ENCODE measurements around the gene ZNF865.

Gene ZNF865

GRCh38 chr19:55588738-55589137 lies 16.7 kb upstream of the ZNF865 start:
- no peak for DNase-seq

- DNase-seq, result no peak
Measured at GRCh38 chr19:55590109-55590508, 15.3 kb upstream of the ZNF865 start.

DNA sequence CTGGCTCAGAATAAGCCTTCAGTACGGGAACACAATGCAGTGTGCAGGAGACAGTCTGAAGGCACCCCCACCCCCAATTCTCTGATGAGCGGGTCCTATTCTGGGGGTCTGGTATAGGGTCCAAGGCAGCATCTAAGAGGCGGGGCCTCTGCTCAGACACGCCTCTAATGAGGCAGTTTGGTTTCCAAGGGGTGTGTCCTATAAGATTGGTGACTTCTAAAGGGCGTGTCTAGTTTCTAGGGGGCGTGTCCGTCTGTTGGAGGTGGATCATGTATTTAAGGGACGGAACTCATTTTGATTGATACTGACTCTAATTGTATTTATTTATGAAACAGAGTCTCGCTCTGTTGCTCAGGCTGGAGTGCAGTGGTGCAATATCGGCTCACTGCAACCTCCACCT lies 14.8 kb upstream of the ZNF865 start:
- no peak for DNase-seq

DNA sequence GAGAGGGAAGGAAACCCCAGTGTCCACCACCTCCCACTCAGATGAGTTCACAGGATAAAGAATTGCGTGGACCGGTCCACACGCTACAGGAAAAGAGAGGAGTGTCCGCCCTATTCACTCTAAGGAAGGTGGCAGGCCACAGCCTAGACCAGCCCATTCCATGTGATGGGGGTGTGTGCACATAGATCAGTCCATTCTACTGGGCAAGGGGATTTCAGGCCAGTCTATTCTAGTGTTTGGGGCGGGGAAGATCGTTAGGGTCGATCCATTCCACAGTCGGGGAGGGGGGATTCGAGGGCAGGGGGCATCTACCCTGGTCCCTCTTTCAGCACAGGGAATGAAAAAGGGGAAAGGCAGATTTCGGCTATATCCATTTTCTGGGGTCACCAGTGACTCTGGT lies 13.9 kb upstream of the ZNF865 start:
- DNase-seq, result no peak

- no peak for DNase-seq
Measured at GRCh38 chr19:55592391-55593090, 12.9 kb upstream of the ZNF865 start.

- DNase-seq, result no peak
Measured at GRCh38 chr19:55593096-55593772, 12.2 kb upstream of the ZNF865 start.

DNA sequence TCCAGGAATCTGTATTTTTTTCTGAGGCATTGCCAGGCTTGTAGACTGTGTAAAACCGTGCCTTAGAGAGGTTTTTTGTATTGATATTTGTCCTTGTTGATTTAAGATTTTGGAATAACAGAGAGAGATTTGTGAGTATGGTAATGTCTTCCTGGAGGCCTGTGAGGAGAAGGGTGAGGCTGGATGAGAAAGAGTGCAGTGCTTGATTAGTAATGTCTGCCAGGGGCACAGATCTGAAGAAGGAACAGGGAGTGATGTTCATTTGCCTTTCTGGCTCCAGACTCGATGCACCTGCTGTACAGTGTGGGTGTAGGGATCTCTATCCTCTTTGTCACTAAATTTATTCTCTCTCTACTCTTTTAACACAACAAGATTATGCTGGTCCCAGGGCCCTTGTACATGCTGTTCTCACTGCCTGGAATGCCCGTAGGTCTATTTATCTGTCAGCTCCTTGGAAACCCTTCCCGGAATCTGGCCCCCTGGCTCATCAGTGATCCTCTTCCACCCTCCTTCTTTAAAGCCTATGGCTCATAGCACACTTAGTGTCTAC lies 10.4 kb upstream of the ZNF865 start:
- no peak for DNase-seq

DNA sequence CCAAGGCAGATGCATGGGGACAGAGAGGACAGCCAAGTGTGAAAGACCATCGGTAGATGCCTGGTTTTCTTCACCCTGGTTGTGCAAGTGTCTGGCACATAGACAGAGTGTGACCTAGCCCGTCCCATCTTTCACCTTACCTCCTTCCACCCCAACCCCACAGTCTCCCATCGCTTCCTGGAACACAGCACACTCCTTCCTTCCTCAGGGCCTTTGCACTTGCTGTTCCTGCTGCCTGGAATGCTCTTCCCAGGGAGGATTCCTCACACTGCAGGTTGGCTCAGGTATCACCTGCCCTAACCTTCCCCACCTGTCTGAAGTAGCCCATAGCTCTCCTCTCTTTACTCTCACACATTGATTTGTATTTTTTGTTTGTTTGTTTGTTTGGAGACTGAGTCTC lies 9.1 kb upstream of the ZNF865 start:
- DNase-seq, result no peak

GRCh38 chr19:55597501-55597921 lies 7.9 kb upstream of the ZNF865 start:
- no peak for DNase-seq

DNA sequence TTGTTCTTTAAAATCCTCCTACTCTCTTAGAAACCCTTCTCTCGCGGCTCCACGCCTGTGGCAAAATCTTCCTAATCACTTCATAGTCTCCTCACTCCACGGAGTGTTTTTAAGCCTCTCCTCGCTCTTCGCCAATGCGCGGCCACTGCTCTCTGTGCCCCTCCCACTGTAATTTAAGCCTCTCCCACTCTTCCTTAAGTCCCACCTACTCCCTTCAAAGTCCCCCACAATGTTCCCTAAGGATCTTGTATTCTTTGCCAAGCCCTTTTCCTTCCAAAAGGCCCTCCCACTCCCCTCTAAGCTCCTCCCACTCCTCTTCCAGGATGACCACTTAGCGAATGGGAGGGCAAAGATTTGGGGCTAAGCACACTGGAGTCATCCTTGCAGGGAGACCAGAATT lies 7.4 kb upstream of the ZNF865 start:
- no peak for DNase-seq

GRCh38 chr19:55598719-55599467 lies 6.6 kb upstream of the ZNF865 start:
- DNase-seq, result peak; percentile 94

DNA sequence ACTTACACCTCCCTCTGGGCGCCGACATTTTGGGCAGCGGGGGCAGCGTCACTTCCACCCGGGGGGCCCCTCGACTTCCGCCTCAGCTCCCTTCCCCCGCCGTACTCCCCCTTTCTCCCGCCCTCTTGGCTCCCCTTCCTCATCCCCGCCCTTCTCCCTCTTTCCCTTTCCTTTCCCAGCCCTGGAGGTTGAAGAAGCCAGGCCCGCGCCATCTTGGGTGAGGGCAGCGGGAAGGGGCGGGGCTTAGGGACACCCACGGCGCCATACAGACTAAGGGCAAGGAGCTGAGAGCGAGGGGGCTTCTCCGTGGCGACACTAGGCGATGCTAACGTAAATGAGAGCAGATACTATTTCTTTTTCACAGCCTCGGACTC lies 6.0 kb upstream of the ZNF865 start, which contains the start of gene FIZ1:
Gene FIZ1, minus strand, starts transcription at position 50 of the 374 bp plus-strand sequence. CDS start 1,652 bp downstream, outside the sequence.
- peak; percentile 98 for DNase-seq

- DNase-seq, result peak; percentile 92
Measured at GRCh38 chr19:55599842-55600661, 5.4 kb upstream of the ZNF865 start, which contains the start of gene ZNF524. TSS of gene ZNF524 (plus strand) at chr19:55600288. CDS start at chr19:55602113, 1,825 bp downstream.

DNA sequence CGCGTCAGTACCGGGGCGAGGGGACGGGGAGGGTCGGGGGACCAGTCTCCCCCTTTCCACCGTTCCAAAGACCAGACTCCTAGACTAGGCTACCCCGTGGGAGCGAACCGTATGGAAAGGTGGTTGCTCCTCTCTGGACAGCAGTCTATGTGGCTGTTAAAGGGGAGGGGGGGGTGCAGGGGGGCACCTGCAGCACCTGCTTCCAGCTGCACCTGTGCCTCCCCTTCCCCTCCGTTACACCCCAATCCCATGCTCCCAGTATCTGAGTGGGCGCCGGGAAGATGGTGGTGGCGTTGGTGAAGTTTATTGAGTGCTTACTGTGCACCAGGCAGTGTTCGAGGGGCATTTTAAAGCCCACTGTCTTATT lies 4.8 kb upstream of the ZNF865 start:
- no peak for DNase-seq

DNA sequence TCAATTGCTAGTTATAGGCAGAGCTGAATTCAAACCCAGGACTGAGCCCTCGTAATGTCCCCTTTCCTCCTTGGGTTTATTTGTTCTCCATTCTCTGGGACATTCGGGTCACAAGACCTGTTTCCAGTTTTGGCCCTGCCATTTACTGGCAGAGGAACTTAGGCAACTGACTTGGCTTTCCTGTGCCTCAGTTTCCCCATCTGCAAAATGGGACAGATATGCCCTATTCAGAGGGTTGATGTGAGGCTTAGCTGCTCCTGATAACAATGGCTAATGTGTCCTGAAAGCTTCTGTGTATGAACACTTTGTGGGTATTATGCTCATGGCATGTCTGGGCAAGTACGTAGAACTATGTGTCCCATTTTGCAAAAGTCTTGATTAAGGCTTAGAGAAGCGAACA lies 4.4 kb upstream of the ZNF865 start:
- DNase-seq, result no peak

DNA sequence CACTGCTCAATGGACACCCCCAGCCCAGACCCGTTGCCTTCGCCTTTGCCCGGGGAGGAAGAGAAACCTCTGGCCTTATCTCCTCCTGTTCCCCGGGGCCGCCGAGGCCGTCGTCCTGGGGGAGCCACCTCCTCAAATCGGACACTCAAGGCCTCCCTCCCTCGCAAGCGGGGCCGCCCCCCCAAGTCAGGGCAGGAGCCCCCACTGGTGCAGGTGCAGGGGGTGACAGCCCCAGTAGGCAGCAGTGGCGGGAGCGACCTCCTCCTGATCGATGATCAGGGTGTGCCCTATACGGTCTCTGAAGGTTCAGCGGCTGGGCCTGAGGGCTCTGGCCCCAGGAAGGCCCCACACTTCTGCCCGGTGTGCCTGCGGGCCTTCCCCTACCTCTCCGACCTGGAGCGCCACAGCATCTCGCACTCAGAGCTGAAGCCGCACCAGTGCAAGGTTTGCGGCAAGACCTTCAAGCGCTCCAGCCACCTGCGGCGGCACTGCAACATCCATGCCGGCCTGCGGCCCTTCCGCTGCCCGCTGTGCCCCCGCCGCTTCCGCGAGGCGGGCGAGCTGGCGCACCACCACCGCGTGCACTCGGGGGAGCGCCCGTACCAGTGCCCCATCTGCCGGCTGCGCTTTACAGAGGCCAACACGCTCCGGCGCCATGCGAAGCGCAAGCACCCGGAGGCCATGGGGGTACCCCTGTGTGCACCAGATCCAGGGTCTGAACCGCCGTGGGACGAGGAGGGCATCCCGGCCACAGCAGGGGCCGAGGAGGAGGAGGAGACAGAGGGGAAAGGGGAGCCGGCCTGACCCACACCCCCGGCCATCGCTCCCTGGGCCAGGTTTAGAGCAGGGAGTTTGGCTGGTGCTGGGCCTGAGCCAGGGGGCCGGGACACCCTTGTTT lies 3.1 kb upstream of the ZNF865 start:
- no peak for DNase-seq

DNA sequence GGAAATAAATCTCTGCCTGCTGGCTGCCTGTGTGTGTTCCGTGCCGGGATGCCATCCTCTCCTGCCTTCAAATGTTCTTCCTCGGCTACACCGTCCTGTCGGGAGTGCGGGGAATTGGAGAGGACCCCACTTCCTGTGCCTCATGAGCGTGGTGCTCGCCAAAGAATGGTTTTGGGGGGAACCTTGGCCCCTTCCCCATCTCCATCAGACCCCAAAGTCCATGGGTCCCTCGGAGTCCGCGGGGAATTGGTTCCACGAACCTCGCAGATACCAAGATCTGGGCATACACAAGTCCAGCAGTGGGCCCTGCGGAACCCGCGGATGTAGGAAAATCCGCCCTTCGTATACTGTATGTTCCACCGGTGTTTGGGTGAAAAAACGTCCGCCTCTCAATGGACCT lies 2.3 kb upstream of the ZNF865 start:
- DNase-seq, result no peak

GRCh38 chr19:55603581-55604292 lies 1.7 kb upstream of the ZNF865 start:
- DNase-seq, result no peak

GRCh38 chr19:55605207-55605636 lies 225 bp upstream of the ZNF865 start:
- peak; percentile 98 for DNase-seq

DNA sequence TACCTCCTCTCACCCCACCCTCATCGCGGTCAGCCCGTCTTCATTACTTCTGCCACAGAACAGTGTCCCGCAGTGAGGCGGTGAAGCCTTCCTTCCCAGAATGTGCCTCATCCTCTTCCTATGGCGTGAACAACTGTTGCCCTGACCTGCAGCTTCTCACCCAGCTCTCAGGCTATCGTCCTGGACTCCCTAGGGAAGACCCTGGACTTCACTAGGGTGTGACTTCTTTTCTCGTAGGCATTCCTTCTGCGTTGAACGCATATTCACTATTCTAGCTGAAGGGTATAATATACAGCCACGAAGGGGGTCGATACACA lies 982 bp downstream of the ZNF865 start:
- no peak for DNase-seq

DNA sequence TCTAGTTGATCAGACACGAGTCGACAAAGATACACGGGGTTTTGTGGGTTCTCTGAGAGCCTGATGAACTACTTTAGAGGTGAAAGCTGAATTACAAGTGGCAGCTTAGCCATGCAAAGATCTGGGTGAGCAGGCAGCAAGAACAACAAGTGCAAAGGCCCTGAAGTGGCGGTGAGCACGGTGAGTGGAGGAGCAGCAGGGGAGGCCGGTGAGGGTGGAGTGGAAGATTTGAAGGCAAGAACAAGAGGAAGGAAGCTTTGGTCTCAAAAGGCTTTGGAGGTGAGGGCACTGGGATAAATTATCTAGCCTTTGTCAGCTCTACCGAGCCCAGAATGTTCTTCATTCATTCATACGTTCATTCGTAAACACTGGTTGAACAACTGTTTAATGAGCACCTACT lies 1.4 kb downstream of the ZNF865 start:
- DNase-seq, result no peak

All from NCI-H1694 (cell line).